Measurements from ENCODE around the gene OR52E8.

Gene OR52E8

GRCh38 chr11:5851002-5851401 lies 6.5 kb downstream of the OR52E8 start:
- H3K4me3 ChIP-seq (ENCODE audit: severe bottlenecking), result no peak overlapping the region
- H3K4me1 ChIP-seq (ENCODE audit: insufficient read depth, poor library complexity, severe bottlenecking), result no peaks in the 10 kb centered on the region
- no peak for TF ChIP-seq CTCF (IDR thresholded peaks at IDR 0.05; ENCODE audit: poor library complexity, severe bottlenecking)
- DNase-seq (ENCODE audit: low spot score), result no peak
- H3K27ac ChIP-seq (ENCODE audit: poor library complexity, severe bottlenecking), result no peak overlapping the region
- no peaks in the 10 kb centered on the region for H3K36me3 ChIP-seq (ENCODE audit: low read depth)
- H3K9me3 ChIP-seq (ENCODE audit: severe bottlenecking), result no peaks in the 10 kb centered on the region
- H3K27me3 ChIP-seq (ENCODE audit: insufficient read depth, poor library complexity, severe bottlenecking), result no peaks in the 10 kb centered on the region
- ATAC-seq (ENCODE audit: low read depth), result no peak

GRCh38 chr11:5847711-5848110 lies 9.8 kb downstream of the OR52E8 start:
- no peak for DNase-seq (ENCODE audit: low spot score)
- H3K9me3 ChIP-seq (ENCODE audit: severe bottlenecking), result no peaks in the 10 kb centered on the region
- no peak overlapping the region for H3K27ac ChIP-seq (ENCODE audit: poor library complexity, severe bottlenecking)
- TF ChIP-seq CTCF (IDR thresholded peaks at IDR 0.05; ENCODE audit: poor library complexity, severe bottlenecking), result no peak
- ATAC-seq (ENCODE audit: low read depth), result no peak
- H3K36me3 ChIP-seq (ENCODE audit: low read depth), result no peaks in the 10 kb centered on the region
- H3K4me3 ChIP-seq (ENCODE audit: severe bottlenecking), result no peak overlapping the region
- no peaks in the 10 kb centered on the region for H3K4me1 ChIP-seq (ENCODE audit: insufficient read depth, poor library complexity, severe bottlenecking)
- H3K27me3 ChIP-seq (ENCODE audit: insufficient read depth, poor library complexity, severe bottlenecking), result no peaks in the 10 kb centered on the region

- no peak overlapping the region for H3K27ac ChIP-seq (ENCODE audit: poor library complexity, severe bottlenecking)
- TF ChIP-seq CTCF (IDR thresholded peaks at IDR 0.05; ENCODE audit: poor library complexity, severe bottlenecking), result no peak
- H3K36me3 ChIP-seq (ENCODE audit: low read depth), result no peaks in the 10 kb centered on the region
- ATAC-seq (ENCODE audit: low read depth) (no peak), DNase-seq (ENCODE audit: low spot score) (no peak)
- no peaks in the 10 kb centered on the region for H3K4me1 ChIP-seq (ENCODE audit: insufficient read depth, poor library complexity, severe bottlenecking)
- no peak overlapping the region for H3K4me3 ChIP-seq (ENCODE audit: severe bottlenecking)
- H3K27me3 ChIP-seq (ENCODE audit: insufficient read depth, poor library complexity, severe bottlenecking), result no peaks in the 10 kb centered on the region
- no peaks in the 10 kb centered on the region for H3K9me3 ChIP-seq (ENCODE audit: severe bottlenecking)
Observed at GRCh38 chr11:5846701-5847100, 10.8 kb downstream of the OR52E8 start.

- DNase-seq (ENCODE audit: low spot score) (no peak), ATAC-seq (ENCODE audit: low read depth) (no peak)
- no peak for TF ChIP-seq CTCF (IDR thresholded peaks at IDR 0.05; ENCODE audit: poor library complexity, severe bottlenecking)
Observed at GRCh38 chr11:5841797-5842196, 15.7 kb downstream of the OR52E8 start, which contains the start of gene OR52E6. OR52E6 (minus strand) TSS chr11:5841897; CDS start chr11:5841897, 0 bp downstream.

GRCh38 chr11:5837695-5838094 lies 19.8 kb downstream of the OR52E8 start:
- Histone ChIP-seq H3K27me3 (ENCODE audit: insufficient read depth, poor library complexity, severe bottlenecking) (no peaks in the 10 kb centered on the region), H3K9me3 (ENCODE audit: severe bottlenecking) (no peaks in the 10 kb centered on the region), H3K36me3 (ENCODE audit: low read depth) (no peaks in the 10 kb centered on the region), H3K27ac (ENCODE audit: poor library complexity, severe bottlenecking) (no peak overlapping the region), H3K4me3 (ENCODE audit: severe bottlenecking) (no peak overlapping the region), H3K4me1 (ENCODE audit: insufficient read depth, poor library complexity, severe bottlenecking) (no peaks in the 10 kb centered on the region)
- no peak for ATAC-seq (ENCODE audit: low read depth)
- no peak for TF ChIP-seq CTCF (IDR thresholded peaks at IDR 0.05; ENCODE audit: poor library complexity, severe bottlenecking)
- DNase-seq (ENCODE audit: low spot score), result no peak

More at GRCh38 chr11:5841797-5842196, 15.7 kb downstream of the OR52E8 start, which contains the start of gene OR52E6:
- Histone ChIP-seq H3K27ac (ENCODE audit: poor library complexity, severe bottlenecking) (no peak within 1 kb of the TSS), H3K27me3 (ENCODE audit: insufficient read depth, poor library complexity, severe bottlenecking) (no peaks in the 10 kb centered on the region), H3K4me3 (ENCODE audit: severe bottlenecking) (no peak within 1 kb of the TSS), H3K36me3 (ENCODE audit: low read depth) (no peaks in the 10 kb centered on the region), H3K9me3 (ENCODE audit: severe bottlenecking) (no peaks in the 10 kb centered on the region), H3K4me1 (ENCODE audit: insufficient read depth, poor library complexity, severe bottlenecking) (no peaks in the 10 kb centered on the region)
